HL-60 (cell line): ENCODE measurements around the gene CSRNP3.

Experiments used
- POLR2AphosphoS5 ChIP-seq: IDR thresholded peaks from 2 replicates; pipeline ENCODE4 v1.6.1; 2012; ENCODE audit warnings: low read depth
- SPI1 ChIP-seq: IDR thresholded peaks from 2 replicates; pipeline ENCODE4 v1.6.1; 2012; ENCODE audit warnings: low read depth, mild to moderate bottlenecking, borderline replicate concordance
- TF ChIP-seq, protein P1 (sequence below): IDR thresholded peaks from one replicate; pipeline ENCODE4 v1.5.1; 2011; ENCODE audit warnings: low read length, control low read depth, inconsistent platforms; ENCODE audit not compliant: insufficient read depth
- TF ChIP-seq, protein P2 (sequence below): IDR thresholded peaks from 2 replicates; pipeline ENCODE4 v1.6.1; 2012; ENCODE audit warnings: low read depth; ENCODE audit not compliant: insufficient replicate concordance

DNA sequence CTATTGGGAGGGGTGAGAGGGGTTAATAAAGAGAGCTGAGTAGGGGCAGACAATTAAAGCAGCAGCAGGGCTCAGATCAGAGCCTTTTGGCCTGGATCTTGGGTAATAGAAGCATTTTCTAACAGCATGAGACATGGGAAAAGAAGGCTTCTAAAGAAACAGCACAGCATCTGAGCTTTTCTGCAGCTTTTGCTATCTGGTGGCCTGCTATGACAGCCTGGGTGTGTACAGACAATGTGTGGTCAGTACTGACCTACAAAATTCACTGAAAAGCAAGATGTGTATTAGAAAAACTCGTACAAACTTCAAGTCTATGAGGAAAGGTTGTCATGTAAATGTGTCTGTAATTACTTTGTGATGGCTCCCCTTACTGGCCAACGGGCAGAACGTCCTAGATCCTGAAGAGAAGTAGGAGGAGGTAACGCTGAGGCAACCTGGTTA, 229.0 kb downstream of the CSRNP3 start:
- TF ChIP-seq, protein P1, sequence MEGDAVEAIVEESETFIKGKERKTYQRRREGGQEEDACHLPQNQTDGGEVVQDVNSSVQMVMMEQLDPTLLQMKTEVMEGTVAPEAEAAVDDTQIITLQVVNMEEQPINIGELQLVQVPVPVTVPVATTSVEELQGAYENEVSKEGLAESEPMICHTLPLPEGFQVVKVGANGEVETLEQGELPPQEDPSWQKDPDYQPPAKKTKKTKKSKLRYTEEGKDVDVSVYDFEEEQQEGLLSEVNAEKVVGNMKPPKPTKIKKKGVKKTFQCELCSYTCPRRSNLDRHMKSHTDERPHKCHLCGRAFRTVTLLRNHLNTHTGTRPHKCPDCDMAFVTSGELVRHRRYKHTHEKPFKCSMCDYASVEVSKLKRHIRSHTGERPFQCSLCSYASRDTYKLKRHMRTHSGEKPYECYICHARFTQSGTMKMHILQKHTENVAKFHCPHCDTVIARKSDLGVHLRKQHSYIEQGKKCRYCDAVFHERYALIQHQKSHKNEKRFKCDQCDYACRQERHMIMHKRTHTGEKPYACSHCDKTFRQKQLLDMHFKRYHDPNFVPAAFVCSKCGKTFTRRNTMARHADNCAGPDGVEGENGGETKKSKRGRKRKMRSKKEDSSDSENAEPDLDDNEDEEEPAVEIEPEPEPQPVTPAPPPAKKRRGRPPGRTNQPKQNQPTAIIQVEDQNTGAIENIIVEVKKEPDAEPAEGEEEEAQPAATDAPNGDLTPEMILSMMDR = peak; percentile 18
- TF ChIP-seq SPI1 (no peak), POLR2AphosphoS5 (no peak)
- TF ChIP-seq, protein P2, sequence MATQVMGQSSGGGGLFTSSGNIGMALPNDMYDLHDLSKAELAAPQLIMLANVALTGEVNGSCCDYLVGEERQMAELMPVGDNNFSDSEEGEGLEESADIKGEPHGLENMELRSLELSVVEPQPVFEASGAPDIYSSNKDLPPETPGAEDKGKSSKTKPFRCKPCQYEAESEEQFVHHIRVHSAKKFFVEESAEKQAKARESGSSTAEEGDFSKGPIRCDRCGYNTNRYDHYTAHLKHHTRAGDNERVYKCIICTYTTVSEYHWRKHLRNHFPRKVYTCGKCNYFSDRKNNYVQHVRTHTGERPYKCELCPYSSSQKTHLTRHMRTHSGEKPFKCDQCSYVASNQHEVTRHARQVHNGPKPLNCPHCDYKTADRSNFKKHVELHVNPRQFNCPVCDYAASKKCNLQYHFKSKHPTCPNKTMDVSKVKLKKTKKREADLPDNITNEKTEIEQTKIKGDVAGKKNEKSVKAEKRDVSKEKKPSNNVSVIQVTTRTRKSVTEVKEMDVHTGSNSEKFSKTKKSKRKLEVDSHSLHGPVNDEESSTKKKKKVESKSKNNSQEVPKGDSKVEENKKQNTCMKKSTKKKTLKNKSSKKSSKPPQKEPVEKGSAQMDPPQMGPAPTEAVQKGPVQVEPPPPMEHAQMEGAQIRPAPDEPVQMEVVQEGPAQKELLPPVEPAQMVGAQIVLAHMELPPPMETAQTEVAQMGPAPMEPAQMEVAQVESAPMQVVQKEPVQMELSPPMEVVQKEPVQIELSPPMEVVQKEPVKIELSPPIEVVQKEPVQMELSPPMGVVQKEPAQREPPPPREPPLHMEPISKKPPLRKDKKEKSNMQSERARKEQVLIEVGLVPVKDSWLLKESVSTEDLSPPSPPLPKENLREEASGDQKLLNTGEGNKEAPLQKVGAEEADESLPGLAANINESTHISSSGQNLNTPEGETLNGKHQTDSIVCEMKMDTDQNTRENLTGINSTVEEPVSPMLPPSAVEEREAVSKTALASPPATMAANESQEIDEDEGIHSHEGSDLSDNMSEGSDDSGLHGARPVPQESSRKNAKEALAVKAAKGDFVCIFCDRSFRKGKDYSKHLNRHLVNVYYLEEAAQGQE = no peak
